ENCODE measurements around the gene SIDT1. TPM values are rescaled to one million over a fixed set of nuclear protein-coding genes. Genes with fewer than 3 reads are reported as not detected.

Gene SIDT1
- total and polyA plus RNA-seq, 12 donors, result 0.32 to 2.4 (median 0.77) TPM

- Histone ChIP-seq H3K27ac (no peak overlapping the region), H3K27me3 (peaks cover 0 to 10% (median 0%) of the 10 kb centered on the region in 7 donors), H3K9me3 (no peaks in the 10 kb centered on the region), H3K4me3 (no peak overlapping the region), H3K4me1 (peaks cover 0 to 8% (median 0%) of the 10 kb centered on the region in 9 donors), H3K36me3 (no peaks in the 10 kb centered on the region)
- DNase-seq, result no peak
- WGBS, 2 donors, result 96 to 97% methylated on average over 7 of the region's 7 CpGs
- TF ChIP-seq CTCF (IDR thresholded peaks at IDR 0.05), result no peak
- no peak for ATAC-seq
- intact Hi-C loops (cut with DNase I), result no loop called here
These were observed 24.6 kb downstream of the SIDT1 start for GRCh38 chr3:113556946-113557335.

DNA sequence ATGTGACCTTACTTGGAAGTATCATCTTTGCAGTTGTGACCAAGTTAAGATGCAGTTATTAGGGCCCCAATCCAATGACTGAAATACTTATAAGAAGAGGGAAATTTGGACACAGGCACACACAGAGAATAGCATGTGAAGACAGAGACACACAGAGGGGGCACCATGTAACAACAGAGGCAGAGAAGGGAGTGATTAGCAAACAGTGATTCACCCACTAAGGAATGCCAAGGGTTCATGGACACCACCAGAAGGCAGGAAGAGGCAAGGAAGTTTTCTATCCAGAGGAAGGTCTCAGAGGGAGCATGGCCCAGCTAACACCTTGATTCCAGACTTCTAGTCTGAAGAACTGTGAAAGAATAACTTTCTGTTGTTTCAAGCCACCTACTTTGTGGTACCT, 25.0 kb downstream of the SIDT1 start:
- intact Hi-C loops (cut with DNase I), result no loop called here
- ATAC-seq, result no peak
- no peak for TF ChIP-seq CTCF (IDR thresholded peaks at IDR 0.05)

GRCh38 chr3:113559009-113559408, 26.7 kb downstream of the SIDT1 start:
- Histone ChIP-seq H3K4me3 (no peak overlapping the region), H3K9me3 (no peaks in the 10 kb centered on the region)
- TF ChIP-seq CTCF (IDR thresholded peaks at IDR 0.05), result no peak

More for the DNA sequence above, 25.0 kb downstream of the SIDT1 start:
- Histone ChIP-seq H3K27me3 (peaks cover 0 to 7% (median 0%) of the 10 kb centered on the region in 7 donors), H3K4me1 (peaks cover 0 to 8% (median 0%) of the 10 kb centered on the region in 9 donors), H3K4me3 (no peak overlapping the region), H3K9me3 (no peaks in the 10 kb centered on the region), H3K27ac (no peak overlapping the region), H3K36me3 (no peaks in the 10 kb centered on the region)
- DNase-seq, result no peak

GRCh38 chr3:113560271-113560670, 27.9 kb downstream of the SIDT1 start:
- no peak for TF ChIP-seq CTCF (IDR thresholded peaks at IDR 0.05)
- Histone ChIP-seq H3K27me3 (peaks cover 0 to 13% (median 0%) of the 10 kb centered on the region in 7 donors), H3K27ac (no peak overlapping the region), H3K4me3 (no peak overlapping the region), H3K36me3 (no peaks in the 10 kb centered on the region), H3K9me3 (no peaks in the 10 kb centered on the region), H3K4me1 (peaks cover 0 to 8% (median 0%) of the 10 kb centered on the region in 9 donors)
- DNase-seq (no peak), ATAC-seq (no peak)
- 75 to 76% methylated on average over 6 of the region's 6 CpGs for WGBS, 2 donors
- intact Hi-C loops (cut with DNase I), result no loop called here

More at GRCh38 chr3:113559009-113559408, 26.7 kb downstream of the SIDT1 start:
- Histone ChIP-seq H3K27me3 (peaks cover 0 to 10% (median 0%) of the 10 kb centered on the region in 7 donors), H3K36me3 (no peaks in the 10 kb centered on the region), H3K27ac (no peak overlapping the region), H3K4me1 (peaks cover 0 to 8% (median 0%) of the 10 kb centered on the region in 9 donors)
- no peak for ATAC-seq
- intact Hi-C loops (cut with DNase I), result no loop called here
- no peak for DNase-seq

All from heart right ventricle (tissue), 16 donors.